ENCODE results near the gene EBF3.

- no peak for TF ChIP-seq USF1 (IDR thresholded peaks at IDR 0.05)
- TF ChIP-seq ZBTB7A (IDR thresholded peaks at IDR 0.05; ENCODE audit: low read depth): no peak
Measured at GRCh38 chr10:129941199-129942018, 22.7 kb downstream of the EBF3 start.

Measured in Ishikawa (cell line).